Measurements from ENCODE around the gene CARD11.

CARD11 gene

GRCh38 chr7:3082386-3082785, 38.7 kb upstream of the CARD11 start:
- TF ChIP-seq CTCF (IDR thresholded peaks at IDR 0.05; ENCODE audit: extremely low read depth, missing control alignments), result no peak
- no peak for DNase-seq (ENCODE audit: low spot score)

GRCh38 chr7:3080106-3080505, 36.4 kb upstream of the CARD11 start:
- DNase-seq (ENCODE audit: low spot score), result no peak
- no peak for TF ChIP-seq CTCF (IDR thresholded peaks at IDR 0.05; ENCODE audit: extremely low read depth, missing control alignments)

GRCh38 chr7:3078514-3078913, 34.8 kb upstream of the CARD11 start:
- TF ChIP-seq CTCF (IDR thresholded peaks at IDR 0.05; ENCODE audit: extremely low read depth, missing control alignments), result no peak
- DNase-seq (ENCODE audit: low spot score), result no peak

- no peak for TF ChIP-seq CTCF (IDR thresholded peaks at IDR 0.05; ENCODE audit: extremely low read depth, missing control alignments)
Observed at GRCh38 chr7:3076700-3077099, 33.0 kb upstream of the CARD11 start.

GRCh38 chr7:3076163-3076562, 32.5 kb upstream of the CARD11 start:
- no peak for TF ChIP-seq CTCF (IDR thresholded peaks at IDR 0.05; ENCODE audit: extremely low read depth, missing control alignments)
- DNase-seq (ENCODE audit: low spot score), result no peak

More at GRCh38 chr7:3076700-3077099, 33.0 kb upstream of the CARD11 start:
- DNase-seq (ENCODE audit: low spot score), result no peak

- no peak for DNase-seq (ENCODE audit: low spot score)
- TF ChIP-seq CTCF (IDR thresholded peaks at IDR 0.05; ENCODE audit: extremely low read depth, missing control alignments), result no peak
Observed at GRCh38 chr7:3075441-3075840, 31.8 kb upstream of the CARD11 start.

GRCh38 chr7:3074459-3074821, 30.8 kb upstream of the CARD11 start:
- DNase-seq (ENCODE audit: low spot score), result no peak
- no peak for TF ChIP-seq CTCF (IDR thresholded peaks at IDR 0.05; ENCODE audit: extremely low read depth, missing control alignments)

All from GM20000 (cell line).